Adrenal gland (tissue), 12 donors: ENCODE results near the gene OR52K1. TPM values are rescaled to one million over a fixed set of nuclear protein-coding genes. Genes with fewer than 3 reads are reported as not detected.

Source experiments
- DNase-seq, 7 donors: peaks; one replicate each; pipeline ENCODE4 v3.0.0-alpha.2; 2019 to 2020
- H3K27ac ChIP-seq, 5 donors: fragments of 200-600 bp; sonication (generic) in 4 of 5; 1 replicate in 3 of 5; 2 replicates in 2 of 5; pipeline versions ENCODE4 v1.5.1 to v1.8.0; 2016 to 2020; ENCODE audit warnings: mild to moderate bottlenecking in 1 of 5
- H3K27me3 ChIP-seq: fragments of 200-600 bp; 2 replicates; pipeline ENCODE4 v1.8.0; 2021
- H3K36me3 ChIP-seq, 2 donors: fragments of 200-600 bp; replicated peaks in 1 of 2; 1 replicate in 1 of 2; 2 replicates in 1 of 2; pipeline versions ENCODE4 v1.5.1 to v1.8.0; 2018 to 2022
- H3K4me1 ChIP-seq, 2 donors: fragments of 200-600 bp; replicated peaks in 1 of 2; 1 replicate in 1 of 2; 2 replicates in 1 of 2; pipeline versions ENCODE4 v1.5.1 to v1.8.0; 2018 to 2021
- H3K4me3 ChIP-seq, 4 donors: fragments of 200-600 bp; sonication (generic) in 3 of 4; one replicate each; pipeline ENCODE4 v1.5.1; 2016 to 2018
- H3K9me3 ChIP-seq, 3 donors: fragments of 200-600 bp; sonication (generic) in 1 of 3; replicated peaks in 1 of 3; 1 replicate in 2 of 3; 2 replicates in 1 of 3; pipeline versions ENCODE4 v1.5.1 to v1.8.0; 2016 to 2021
- POLR2A ChIP-seq, 2 donors: fragments of 450-650 bp; IDR thresholded peaks; one replicate each; pipeline ENCODE4 v1.6.1; 2017; ENCODE audit warnings: antibody characterized with exemption in 2 of 2, mild to moderate bottlenecking in 2 of 2, moderate library complexity in 1 of 2
- WGBS, 4 donors: extraction: QIAGEN DNeasy Blood & Tissue Kit in 2 of 4; methylation state at CpG; one replicate each; pipeline versions ENCODE4 v1.1.5 to v1.1.7; 2013 to 2017; 5-methylcytosine and 5-hydroxymethylcytosine counted together
- intact Hi-C, 2 donors: fragments of 100-400 bp; cut with DNase I; formaldehyde crosslinking; loops; one replicate each; pipeline versions ENCODE4 v1.14.1 to v1.15.0; 2022 to 2023
- polyA plus RNA-seq, 3 donors: library from polyadenylated mRNA; stranded (reverse); fragments of 200-250 nt in 2 of 3; fragments of 350-450 nt in 1 of 3; fragmentation: Illumina TruSeq in 1 of 3; extraction: RNeasy Lipid Tissue Mini Kit (QIAGEN cat#74804) in 1 of 3; gene quantifications; one replicate each; pipeline ENCODE4 v1.2.3, GENCODE V29; 2013 to 2014
- total RNA-seq, 9 donors: library from RNA; depleted of rRNA in 4 of 9; stranded (reverse); fragments of >200 nt in 4 of 9; fragments of 120-200 nt in 1 of 9; fragmentation: NEBNext Ultra II Directional in 1 of 9; extraction: Animal tissue kit (Norgen Biotek cat#: 25700) in 1 of 9; gene quantifications; one replicate each; pipeline versions ENCODE4 v1.1.0 to v1.2.4, GENCODE V29; 2013 to 2023
- TF ChIP-seq, protein P1 (sequence below), 6 experiments: fragments of 450-650 bp in 4 of 6; fragments of 200-600 bp in 2 of 6; sonication (generic) in 1 of 6; IDR thresholded peaks; 1 replicate in 5 of 6; 2 replicates in 1 of 6; pipeline versions ENCODE4 v1.5.1 to v1.8.0; 2016 to 2021; ENCODE audit warnings: antibody characterized with exemption in 6 of 6, mild to moderate bottlenecking in 2 of 6, moderate library complexity in 1 of 6
- donor health status: healthy with polysubstance abuse.
- donor health status: Bipolar disorder and iron deficiency.
- donor health status: DM: yes; HTN: yes; CAD: no.
- donor health status: DM: no; HTN: no; CAD: no.
- donor health status: DM: no; HTN: no; CAD: no.
- donor health status: DM: yes; HTN: yes; CAD: no.

Gene OR52K1
- total and polyA plus RNA-seq, 12 donors = 0.84 TPM; not detected in 11

DNA sequence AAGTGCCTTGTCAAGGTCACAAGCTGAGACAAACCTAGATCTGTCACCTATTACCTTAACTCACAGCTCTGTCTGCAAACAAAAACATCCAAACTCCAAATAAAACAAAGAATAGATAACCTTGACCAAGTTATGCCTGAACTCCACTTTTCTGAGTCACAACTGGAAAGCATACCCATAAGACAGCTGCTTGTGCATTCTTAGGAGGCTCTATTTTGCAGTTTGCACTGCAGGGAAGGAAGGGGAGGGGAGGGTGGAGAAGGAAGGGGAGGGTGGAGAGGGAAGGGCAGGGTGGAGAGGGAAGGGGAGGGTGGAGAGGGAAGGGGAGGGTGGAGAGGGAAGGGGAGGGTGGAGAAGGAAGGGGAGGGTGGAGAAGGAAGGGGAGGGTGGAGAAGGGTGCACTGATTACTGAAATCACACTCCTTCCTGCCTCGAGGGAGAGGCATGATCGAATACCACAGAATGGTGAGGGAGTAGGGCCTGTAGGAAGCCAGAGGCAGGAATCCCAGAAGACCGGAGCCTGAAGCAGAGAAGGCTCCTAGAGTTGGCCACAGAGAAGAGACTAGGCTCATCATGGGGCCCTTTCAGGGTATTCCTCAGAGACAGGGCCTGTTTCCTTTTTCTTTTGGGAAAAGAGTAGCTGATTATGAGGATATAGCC lies 39.1 kb upstream of the OR52K1 start:
- 30 to 44% (median 33%) methylated on average over 3 of the region's 3 CpGs for WGBS, 4 donors
- no peak for DNase-seq
- intact Hi-C loops = no loop called here
- no peak overlapping the region for H3K27ac ChIP-seq
- TF ChIP-seq, protein P1, sequence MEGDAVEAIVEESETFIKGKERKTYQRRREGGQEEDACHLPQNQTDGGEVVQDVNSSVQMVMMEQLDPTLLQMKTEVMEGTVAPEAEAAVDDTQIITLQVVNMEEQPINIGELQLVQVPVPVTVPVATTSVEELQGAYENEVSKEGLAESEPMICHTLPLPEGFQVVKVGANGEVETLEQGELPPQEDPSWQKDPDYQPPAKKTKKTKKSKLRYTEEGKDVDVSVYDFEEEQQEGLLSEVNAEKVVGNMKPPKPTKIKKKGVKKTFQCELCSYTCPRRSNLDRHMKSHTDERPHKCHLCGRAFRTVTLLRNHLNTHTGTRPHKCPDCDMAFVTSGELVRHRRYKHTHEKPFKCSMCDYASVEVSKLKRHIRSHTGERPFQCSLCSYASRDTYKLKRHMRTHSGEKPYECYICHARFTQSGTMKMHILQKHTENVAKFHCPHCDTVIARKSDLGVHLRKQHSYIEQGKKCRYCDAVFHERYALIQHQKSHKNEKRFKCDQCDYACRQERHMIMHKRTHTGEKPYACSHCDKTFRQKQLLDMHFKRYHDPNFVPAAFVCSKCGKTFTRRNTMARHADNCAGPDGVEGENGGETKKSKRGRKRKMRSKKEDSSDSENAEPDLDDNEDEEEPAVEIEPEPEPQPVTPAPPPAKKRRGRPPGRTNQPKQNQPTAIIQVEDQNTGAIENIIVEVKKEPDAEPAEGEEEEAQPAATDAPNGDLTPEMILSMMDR (IDR thresholded peaks at IDR 0.05) = no peak
- no peak for TF ChIP-seq POLR2A (IDR thresholded peaks at IDR 0.05)
- no peak overlapping the region for H3K4me3 ChIP-seq
- H3K9me3 ChIP-seq = no peaks in the 10 kb centered on the region
- no peaks in the 10 kb centered on the region for H3K27me3 ChIP-seq
- no peaks in the 10 kb centered on the region for H3K36me3 ChIP-seq
- no peaks in the 10 kb centered on the region for H3K4me1 ChIP-seq

DNA sequence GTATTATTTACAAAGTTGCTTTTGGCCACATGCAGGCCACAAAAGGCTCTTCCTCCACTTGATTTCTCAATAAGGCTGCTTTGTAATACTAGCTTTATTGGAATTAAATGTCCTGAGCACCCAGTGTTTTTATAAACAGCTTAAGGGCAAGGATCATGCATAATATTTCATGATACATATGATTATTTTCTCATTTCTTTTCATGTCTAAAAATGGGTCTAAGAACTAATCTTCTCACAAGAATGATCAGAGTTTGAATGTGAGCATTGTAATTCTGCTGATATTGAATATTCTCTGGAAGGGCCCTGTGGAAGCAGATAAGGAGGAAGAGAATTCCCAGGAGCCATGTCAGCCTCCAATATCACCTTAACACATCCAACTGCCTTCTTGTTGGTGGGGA lies 33.5 kb upstream of the OR52K1 start, which contains the start of gene OR52K2:
Gene OR52K2 (plus strand): TSS at position 301 of the 400 bp plus-strand sequence. CDS start 45 bp downstream, at position 346.
- no peak for DNase-seq
- H3K9me3 ChIP-seq = no peaks in the 10 kb centered on the region
- H3K27me3 ChIP-seq = no peaks in the 10 kb centered on the region
- H3K4me3 ChIP-seq = no peak within 1 kb of the TSS
- no peak within 1 kb of the TSS for H3K27ac ChIP-seq
- no peaks in the 10 kb centered on the region for H3K36me3 ChIP-seq
- TF ChIP-seq, protein P1 (IDR thresholded peaks at IDR 0.05) = no peak
- no peak for TF ChIP-seq POLR2A (IDR thresholded peaks at IDR 0.05)
- intact Hi-C loops = no loop called here
- H3K4me1 ChIP-seq = no peaks in the 10 kb centered on the region

DNA sequence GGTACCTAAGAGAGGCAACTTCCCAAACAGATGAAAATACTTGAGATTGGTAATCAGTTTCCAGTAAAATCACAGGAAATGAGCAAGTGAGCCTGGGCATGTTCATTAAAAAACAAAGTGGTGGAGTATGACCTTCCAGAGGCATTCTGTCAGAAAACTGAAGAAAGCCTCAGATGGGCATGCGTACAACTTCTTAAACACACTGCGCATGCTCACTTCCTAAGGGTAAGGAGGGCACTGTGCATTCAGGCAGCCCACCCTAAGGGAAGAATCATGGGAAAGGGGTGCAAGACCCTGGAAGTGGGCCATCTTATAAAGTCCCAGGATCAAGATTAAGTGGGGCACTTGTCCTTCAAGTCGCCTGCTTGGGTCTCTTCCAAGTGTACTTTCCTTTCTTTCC lies 29.3 kb upstream of the OR52K1 start:
- Histone ChIP-seq H3K4me3 (no peak overlapping the region), H3K4me1 (no peaks in the 10 kb centered on the region), H3K9me3 (no peaks in the 10 kb centered on the region), H3K27ac (no peak overlapping the region), H3K27me3 (no peaks in the 10 kb centered on the region), H3K36me3 (no peaks in the 10 kb centered on the region)
- no peak for TF ChIP-seq POLR2A (IDR thresholded peaks at IDR 0.05)
- TF ChIP-seq, protein P1 (IDR thresholded peaks at IDR 0.05) = no peak
- 78 to 89% (median 81%) methylated on average over 3 of the region's 3 CpGs for whole genome bisulfite sequencing, 4 donors
- intact Hi-C loops = no loop called here
- DNase-seq = no peak

DNA sequence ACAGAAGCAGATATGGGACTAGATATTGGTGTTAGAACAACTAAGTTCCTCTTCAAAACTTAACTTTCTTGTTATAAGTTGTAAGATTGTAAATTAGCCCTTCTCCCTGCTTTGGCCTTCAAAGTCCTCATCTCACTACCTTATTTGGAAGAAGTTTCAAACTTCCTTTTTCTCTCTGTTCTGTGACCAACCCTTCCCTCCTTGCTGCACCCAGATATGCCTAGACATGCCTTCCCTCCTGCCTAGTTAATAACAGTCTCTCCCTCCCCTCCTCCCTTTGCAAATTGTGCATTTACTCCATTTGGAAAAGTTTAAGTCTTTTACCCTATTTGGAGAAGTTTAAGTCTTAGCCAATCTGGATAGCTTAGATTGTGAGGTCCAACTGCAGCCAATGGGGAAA lies 28.4 kb upstream of the OR52K1 start:
- no peak overlapping the region for H3K4me3 ChIP-seq
- H3K27me3 ChIP-seq = no peaks in the 10 kb centered on the region
- no peak for DNase-seq
- no peaks in the 10 kb centered on the region for H3K4me1 ChIP-seq
- no peaks in the 10 kb centered on the region for H3K9me3 ChIP-seq
- no peaks in the 10 kb centered on the region for H3K36me3 ChIP-seq
- TF ChIP-seq, protein P1 (IDR thresholded peaks at IDR 0.05) = no peak
- no peak for TF ChIP-seq POLR2A (IDR thresholded peaks at IDR 0.05)
- no peak overlapping the region for H3K27ac ChIP-seq
- intact Hi-C loops = no loop called here
